Activated T-helper 1 cell treated with anti-CD3 and anti-CD28 coated beads, Interleukin-2, amount 50 U/mL, for 16 hours (primary cell): ENCODE results near the gene ZDHHC11.
"Not testable (repeated sequence)": the region's sequence is repeated elsewhere in the genome, so short reads cannot be mapped to it uniquely, and the experiment has no call there.

ENCODE experiments used
- DNase-seq, 2 donors: peaks; one replicate each; pipeline ENCODE4 v3.0.0-alpha.2; 2020; ENCODE audit warnings: low read depth in 1 of 2, low spot score in 1 of 2

ZDHHC11 gene

GRCh38 chr5:845676-846601 lies 4.8 kb downstream of the ZDHHC11 start:
- not testable (repeated sequence) for DNase-seq

GRCh38 chr5:845031-845675 lies 5.6 kb downstream of the ZDHHC11 start:
- DNase-seq = not testable (repeated sequence)

- DNase-seq = not testable (repeated sequence)
Measured at GRCh38 chr5:844426-844825, 6.4 kb downstream of the ZDHHC11 start.

GRCh38 chr5:843926-844325 lies 6.9 kb downstream of the ZDHHC11 start:
- DNase-seq = not testable (repeated sequence)

GRCh38 chr5:843371-843770 lies 7.4 kb downstream of the ZDHHC11 start:
- not testable (repeated sequence) for DNase-seq

- not testable (repeated sequence) for DNase-seq
Measured at GRCh38 chr5:842402-843221, 8.2 kb downstream of the ZDHHC11 start.

GRCh38 chr5:841531-842401 lies 9.0 kb downstream of the ZDHHC11 start:
- not testable (repeated sequence) for DNase-seq

- not testable (repeated sequence) for DNase-seq
Measured at GRCh38 chr5:840974-841435, 9.8 kb downstream of the ZDHHC11 start.

GRCh38 chr5:840118-840973 lies 10.4 kb downstream of the ZDHHC11 start:
- DNase-seq = not testable (repeated sequence)

GRCh38 chr5:838431-838851 lies 12.3 kb downstream of the ZDHHC11 start:
- DNase-seq = not testable (repeated sequence)

GRCh38 chr5:837621-838121 lies 13.1 kb downstream of the ZDHHC11 start:
- DNase-seq = not testable (repeated sequence)

- DNase-seq = peak in 1 of 2 donors; percentile 2
Measured at GRCh38 chr5:835933-836612, 14.7 kb downstream of the ZDHHC11 start.

GRCh38 chr5:834013-834412 lies 16.8 kb downstream of the ZDHHC11 start:
- DNase-seq = not testable (repeated sequence)

- DNase-seq = not testable (repeated sequence)
Measured at GRCh38 chr5:828194-828593, 22.6 kb downstream of the ZDHHC11 start.

- not testable (repeated sequence) for DNase-seq
Measured at GRCh38 chr5:825544-825943, 25.2 kb downstream of the ZDHHC11 start.

- DNase-seq = no peak
Measured at GRCh38 chr5:821504-821903, 29.3 kb downstream of the ZDHHC11 start.

- no peak for DNase-seq
Measured at GRCh38 chr5:820245-820644, 30.5 kb downstream of the ZDHHC11 start.

GRCh38 chr5:819078-819477 lies 31.7 kb downstream of the ZDHHC11 start:
- no peak for DNase-seq
